Fibroblast of mammary gland (primary cell): ENCODE measurements around the gene PRDM16.

Experiments
- DNase-seq: peaks from one replicate; pipeline ENCODE4 v3.0.0-alpha.2; 2010; ENCODE audit warnings: low read depth
- H3K4me3 ChIP-seq: 2 replicates; pipeline ENCODE4 v1.5.1; 2011; ENCODE audit warnings: low read depth, mild to moderate bottlenecking, low read length, moderate library complexity; ENCODE audit not compliant: control insufficient read depth
- TF ChIP-seq, protein P1 (sequence below): conservative IDR thresholded peaks from 2 replicates; pipeline ENCODE4 v1.5.1; 2011; ENCODE audit warnings: low read depth, low read length, inconsistent platforms; ENCODE audit not compliant: control insufficient read depth, insufficient read depth

Gene PRDM16

DNA sequence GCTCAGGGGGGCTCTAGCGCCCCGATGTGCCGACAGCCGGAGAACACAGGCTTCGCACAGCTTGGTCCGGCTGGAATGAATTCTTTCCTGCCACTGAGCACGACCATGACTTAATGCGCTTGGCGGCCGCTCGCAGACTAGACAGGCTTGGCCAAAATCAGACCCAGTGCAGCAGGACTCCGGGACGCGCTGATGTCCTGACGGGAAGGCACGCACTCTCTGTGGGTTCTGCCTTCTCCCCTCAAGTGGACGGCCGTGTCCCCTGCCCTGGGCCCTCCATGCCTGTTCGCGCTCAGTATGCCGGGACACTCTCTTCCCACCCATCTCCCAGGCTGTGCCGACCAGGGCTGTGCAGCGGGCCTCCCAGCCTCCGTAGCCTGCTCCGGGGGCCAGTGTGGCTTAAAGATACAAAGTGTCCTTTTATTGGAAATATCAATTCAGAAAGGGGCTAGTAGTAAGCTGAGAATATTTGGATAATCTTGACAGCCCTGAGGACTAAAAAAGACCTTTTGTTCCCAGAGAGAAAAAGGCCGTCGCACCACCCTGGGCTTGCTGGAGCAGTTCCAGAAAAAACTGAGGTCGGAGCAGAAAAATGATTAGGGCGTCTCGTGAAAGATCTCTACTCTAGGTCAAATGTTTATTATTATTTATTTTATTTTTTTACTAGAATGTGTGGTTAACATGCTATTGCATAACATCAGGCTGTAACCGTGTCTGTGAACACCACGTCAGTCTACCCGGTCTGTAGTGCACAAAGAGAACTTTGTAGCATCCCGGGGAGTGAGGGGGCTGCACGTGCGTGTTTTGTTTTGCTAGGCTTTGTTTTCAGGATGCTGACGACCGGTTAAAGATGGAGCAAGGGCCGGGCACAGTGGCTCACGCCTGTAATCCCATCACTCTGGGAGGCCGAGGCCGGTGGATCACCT lies 297.4 kb downstream of the PRDM16 start:
- H3K4me3 ChIP-seq, result no peak overlapping the region
- DNase-seq, result peak; percentile 47
- TF ChIP-seq, protein P1, sequence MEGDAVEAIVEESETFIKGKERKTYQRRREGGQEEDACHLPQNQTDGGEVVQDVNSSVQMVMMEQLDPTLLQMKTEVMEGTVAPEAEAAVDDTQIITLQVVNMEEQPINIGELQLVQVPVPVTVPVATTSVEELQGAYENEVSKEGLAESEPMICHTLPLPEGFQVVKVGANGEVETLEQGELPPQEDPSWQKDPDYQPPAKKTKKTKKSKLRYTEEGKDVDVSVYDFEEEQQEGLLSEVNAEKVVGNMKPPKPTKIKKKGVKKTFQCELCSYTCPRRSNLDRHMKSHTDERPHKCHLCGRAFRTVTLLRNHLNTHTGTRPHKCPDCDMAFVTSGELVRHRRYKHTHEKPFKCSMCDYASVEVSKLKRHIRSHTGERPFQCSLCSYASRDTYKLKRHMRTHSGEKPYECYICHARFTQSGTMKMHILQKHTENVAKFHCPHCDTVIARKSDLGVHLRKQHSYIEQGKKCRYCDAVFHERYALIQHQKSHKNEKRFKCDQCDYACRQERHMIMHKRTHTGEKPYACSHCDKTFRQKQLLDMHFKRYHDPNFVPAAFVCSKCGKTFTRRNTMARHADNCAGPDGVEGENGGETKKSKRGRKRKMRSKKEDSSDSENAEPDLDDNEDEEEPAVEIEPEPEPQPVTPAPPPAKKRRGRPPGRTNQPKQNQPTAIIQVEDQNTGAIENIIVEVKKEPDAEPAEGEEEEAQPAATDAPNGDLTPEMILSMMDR, result no peak

DNA sequence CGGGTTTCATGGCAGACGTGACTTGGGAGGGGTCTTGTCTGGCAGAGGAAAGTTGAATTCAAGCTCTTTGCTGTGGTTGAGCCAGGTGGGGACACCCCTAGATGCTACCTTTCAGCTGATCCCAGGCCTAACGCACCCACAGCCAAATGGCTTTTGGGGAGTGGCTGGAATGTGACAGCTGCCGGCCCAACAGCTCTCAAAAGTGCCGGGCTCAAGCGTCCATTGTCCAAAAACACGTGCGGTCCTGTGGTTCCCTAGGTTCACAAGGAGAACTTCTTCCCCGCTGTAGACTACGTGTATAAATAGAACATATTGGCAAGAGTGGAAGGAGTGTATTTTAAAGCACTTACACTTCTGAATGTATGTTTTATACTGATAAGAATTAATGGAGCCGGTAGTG lies 298.4 kb downstream of the PRDM16 start:
- TF ChIP-seq, protein P1, result no peak
- DNase-seq, result no peak
- H3K4me3 ChIP-seq, result no peak overlapping the region

DNA sequence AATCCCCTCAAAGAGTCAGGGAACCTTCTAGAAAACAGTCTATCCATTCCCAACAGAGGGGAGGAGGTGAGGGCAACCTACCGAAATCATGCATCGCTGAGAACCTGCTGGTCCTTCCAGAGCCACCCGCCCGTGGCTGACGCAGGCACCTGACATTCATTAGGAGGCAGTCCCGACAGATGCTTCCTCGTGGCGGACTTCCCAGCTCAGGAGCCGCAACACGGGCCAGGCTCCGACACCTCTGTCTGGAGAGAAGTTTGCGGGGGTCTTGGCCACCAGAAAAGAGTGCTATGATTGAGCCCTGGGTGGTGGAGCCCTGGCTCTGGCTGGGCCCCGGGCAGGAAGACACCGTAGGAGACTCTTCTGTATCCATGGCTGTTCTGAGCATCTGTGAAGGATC lies 299.1 kb downstream of the PRDM16 start:
- H3K4me3 ChIP-seq, result no peak overlapping the region
- DNase-seq, result no peak
- TF ChIP-seq, protein P1, result no peak

DNA sequence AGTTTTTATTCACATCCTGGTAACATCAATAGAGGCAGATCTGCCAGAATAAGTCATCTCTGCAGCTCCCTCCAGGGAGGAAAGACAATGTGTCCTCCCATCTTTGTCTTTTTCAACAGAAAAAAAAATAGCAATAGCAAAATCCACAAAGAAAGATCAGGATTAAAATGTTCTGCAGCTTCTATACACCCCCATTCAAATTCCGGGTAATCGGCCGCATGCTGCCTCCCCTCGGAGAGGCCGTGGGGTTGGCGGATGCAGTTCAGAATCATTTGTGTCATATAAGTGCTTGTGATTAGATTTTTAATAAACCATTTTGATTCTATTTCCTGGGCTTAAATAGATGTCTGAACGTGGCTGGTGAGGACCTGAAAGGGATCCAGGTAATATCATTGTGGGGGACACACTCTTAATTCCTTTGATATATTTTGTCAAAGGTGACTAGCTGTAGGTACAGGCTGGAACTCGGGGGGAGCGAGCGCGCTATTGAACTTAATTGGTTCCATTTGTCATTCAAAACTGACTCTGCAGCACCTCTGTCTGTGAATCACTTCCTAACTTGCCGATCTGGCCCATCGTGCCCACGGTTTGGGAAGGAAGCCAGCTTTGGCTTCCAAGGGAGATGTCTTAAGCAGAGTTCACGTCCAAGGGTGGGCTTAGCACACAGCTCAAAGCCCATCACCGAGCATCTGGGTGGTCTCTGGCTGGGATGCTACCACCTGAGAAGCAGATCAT lies 299.9 kb downstream of the PRDM16 start:
- peak; percentile 64 for DNase-seq

DNA sequence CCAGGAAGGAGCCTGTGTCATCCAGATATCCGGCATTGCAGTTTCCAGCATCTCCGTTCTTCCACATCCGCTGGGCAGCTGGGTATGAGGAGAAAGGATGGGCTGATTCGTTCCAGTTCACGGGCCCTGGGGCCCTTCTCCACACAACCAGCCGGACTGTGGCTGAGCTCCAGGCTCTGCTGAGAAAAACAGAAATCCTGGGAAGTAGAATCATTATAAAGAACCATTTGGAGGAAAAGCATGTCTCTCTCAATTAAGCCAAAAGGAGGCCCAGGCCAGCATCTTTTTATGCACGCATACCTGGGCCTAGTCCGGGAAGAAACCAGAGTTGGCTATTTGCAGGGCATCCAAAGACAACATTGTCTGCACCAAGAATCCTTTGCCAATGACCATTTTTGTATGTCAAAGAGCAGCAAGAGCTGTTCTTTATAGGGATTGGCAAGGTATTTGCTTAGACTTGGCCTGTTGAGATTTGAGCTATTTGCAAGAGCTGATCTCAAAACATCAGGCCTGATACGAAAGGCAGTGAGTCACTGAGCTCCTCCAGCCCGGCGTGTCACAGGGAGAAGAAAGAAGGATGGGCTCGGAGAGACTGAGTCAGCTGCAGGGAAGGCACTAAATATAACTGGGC lies 300.6 kb downstream of the PRDM16 start:
- no peak overlapping the region for H3K4me3 ChIP-seq
- peak; percentile 93 for DNase-seq
- TF ChIP-seq, protein P1, result no peak

More for the DNA sequence above, 299.9 kb downstream of the PRDM16 start:
- no peak overlapping the region for H3K4me3 ChIP-seq
- TF ChIP-seq, protein P1, result no peak

DNA sequence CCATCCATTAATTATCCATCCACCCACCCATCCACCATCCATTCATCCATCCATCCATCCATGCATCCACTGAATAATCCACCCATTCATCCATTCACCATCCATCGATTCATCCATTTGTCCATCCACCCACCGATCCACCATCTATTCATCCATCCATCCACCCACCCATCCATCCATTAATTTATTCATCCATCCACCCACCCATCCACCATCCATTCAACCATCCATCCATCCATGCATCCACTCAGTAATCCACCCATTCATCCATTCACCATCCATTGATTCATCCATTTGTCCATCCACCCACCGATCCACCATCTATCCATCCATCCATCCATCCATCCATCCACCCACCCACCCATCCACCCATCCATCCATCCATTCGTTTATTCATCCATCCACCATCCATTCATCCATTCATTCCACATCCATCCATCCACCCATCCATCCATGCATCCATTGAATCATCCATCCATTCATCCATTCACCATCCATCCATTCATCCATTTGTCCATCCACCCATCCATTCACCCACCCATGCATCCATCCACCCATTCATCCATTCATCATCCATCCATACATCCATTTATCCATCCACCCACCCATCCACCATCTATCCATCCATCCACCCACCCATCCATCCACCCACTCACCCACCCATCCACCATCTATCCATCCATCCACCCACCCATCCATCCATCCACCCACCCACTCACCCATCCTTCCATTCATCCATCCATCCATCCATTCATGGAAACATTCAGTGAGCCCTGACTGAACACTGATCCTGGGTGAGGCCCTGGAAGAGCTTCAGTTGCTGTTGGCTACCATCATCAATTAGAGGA lies 302.1 kb downstream of the PRDM16 start:
- TF ChIP-seq, protein P1, result no peak

More for the DNA sequence above, 302.1 kb downstream of the PRDM16 start:
- no peak for DNase-seq
- no peak overlapping the region for H3K4me3 ChIP-seq
